ENCODE measurements around the gene APMAP. TPM values are rescaled to one million over a fixed set of nuclear protein-coding genes. Genes with fewer than 3 reads are reported as not detected.
"Not testable (repeated sequence)": the region's sequence is repeated elsewhere in the genome, so short reads cannot be mapped to it uniquely, and the experiment has no call there.

APMAP gene
- total and polyA plus RNA-seq, 9 of the 15 experiments (the other 6 are each of a cell fraction or from before 2014, with no cell fraction given), result 6.7 to 18.2 (median 14.4) TPM

DNA sequence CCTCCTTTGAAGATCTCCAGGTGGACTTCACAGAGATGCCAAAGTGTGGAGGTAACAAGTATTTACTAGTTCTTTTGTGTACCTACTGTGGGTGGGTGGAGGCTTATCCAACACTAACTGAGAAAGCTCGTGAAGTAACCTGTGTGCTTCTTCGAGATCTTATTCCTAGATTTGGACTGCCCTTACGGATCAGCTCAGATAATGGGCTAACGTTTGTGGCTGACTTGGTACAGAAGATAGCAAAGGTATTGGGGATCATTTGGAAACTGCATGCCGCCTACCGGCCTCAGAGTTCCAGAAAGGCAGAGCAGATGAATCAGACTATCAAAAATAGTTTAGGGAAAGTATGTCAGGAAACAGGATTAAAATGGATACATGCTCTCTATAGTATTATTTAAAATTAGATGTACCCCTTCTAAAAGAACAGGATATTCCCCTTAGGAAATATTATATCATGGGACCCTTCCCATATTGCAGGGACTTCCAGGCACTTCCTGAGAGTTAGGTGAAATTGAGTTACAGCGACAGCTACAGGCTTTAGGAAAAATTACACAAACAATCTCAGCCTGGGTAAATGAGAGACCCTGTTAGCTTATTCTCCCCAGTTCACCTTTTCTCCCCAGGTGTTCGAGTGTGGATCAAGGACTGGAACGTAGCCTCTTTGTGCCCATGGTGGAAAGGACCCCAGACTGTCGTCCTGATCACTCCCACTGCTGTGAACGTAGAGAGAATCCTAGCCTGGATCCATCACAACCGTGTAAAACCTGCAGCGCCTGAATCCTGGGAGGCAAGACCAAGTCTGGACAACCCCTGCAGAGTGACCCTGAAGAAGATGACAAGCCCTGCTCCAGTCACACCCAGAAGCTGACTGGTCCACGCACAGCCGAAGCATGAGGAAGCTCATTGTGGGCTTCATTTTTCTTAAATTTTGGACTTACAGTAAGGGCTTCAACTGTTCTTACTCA, 61.5 kb downstream of the APMAP start:
- POLR2A ChIA-PET; H3K4me1 ChIP-seq (replicated peaks in 1 of 2; ENCODE audit: control insufficient read depth in 2 of 2, insufficient read depth in 2 of 2, low read length in 2 of 2); H3K9me1 ChIP-seq (ENCODE audit: control insufficient read depth, insufficient read depth, low read length); CTCF ChIA-PET (ENCODE audit: low intra/inter-chr PET ratio); H2AFZ ChIP-seq (ENCODE audit: low read depth, low read length); in situ Hi-C loops (cut with MboI); H3K9ac ChIP-seq (ENCODE audit: insufficient read depth in 1 of 2, low read depth in 2 of 2, low read length in 2 of 2); H3K36me3 ChIP-seq (ENCODE audit: control insufficient read depth, insufficient read depth, low read length); intact Hi-C loops (cut with micrococcal nuclease); H3K4me3 ChIP-seq; H3K4me2 ChIP-seq (ENCODE audit: insufficient read depth, low read length); BruUV-seq (replicated peaks); ATAC-seq; H3K79me2 ChIP-seq (ENCODE audit: control insufficient read depth, insufficient read depth, low read length); H3K27ac ChIP-seq (ENCODE audit: extremely low read depth, low read depth, low read length); H3K9me3 ChIP-seq (replicated peaks; ENCODE audit: control insufficient read depth, insufficient read depth, low read depth, low read length); H3K27me3 ChIP-seq (ENCODE audit: control insufficient read depth in 2 of 2, insufficient read depth in 2 of 2, low read length in 2 of 2); H4K20me1 ChIP-seq (replicated peaks; ENCODE audit: control insufficient read depth, insufficient read depth, low read length); DNase-seq (ENCODE audit: extremely low read depth in 1 of 4, low spot score in 3 of 4): not testable (repeated sequence)
- TF ChIP-seq, protein P1, sequence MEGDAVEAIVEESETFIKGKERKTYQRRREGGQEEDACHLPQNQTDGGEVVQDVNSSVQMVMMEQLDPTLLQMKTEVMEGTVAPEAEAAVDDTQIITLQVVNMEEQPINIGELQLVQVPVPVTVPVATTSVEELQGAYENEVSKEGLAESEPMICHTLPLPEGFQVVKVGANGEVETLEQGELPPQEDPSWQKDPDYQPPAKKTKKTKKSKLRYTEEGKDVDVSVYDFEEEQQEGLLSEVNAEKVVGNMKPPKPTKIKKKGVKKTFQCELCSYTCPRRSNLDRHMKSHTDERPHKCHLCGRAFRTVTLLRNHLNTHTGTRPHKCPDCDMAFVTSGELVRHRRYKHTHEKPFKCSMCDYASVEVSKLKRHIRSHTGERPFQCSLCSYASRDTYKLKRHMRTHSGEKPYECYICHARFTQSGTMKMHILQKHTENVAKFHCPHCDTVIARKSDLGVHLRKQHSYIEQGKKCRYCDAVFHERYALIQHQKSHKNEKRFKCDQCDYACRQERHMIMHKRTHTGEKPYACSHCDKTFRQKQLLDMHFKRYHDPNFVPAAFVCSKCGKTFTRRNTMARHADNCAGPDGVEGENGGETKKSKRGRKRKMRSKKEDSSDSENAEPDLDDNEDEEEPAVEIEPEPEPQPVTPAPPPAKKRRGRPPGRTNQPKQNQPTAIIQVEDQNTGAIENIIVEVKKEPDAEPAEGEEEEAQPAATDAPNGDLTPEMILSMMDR (IDR thresholded peaks at IDR 0.05 in 2 of 3, conservative IDR thresholded peaks at IDR 0.05 in 1 of 3; ENCODE audit: insufficient read depth in 2 of 3, low read depth in 1 of 3, low read length in 3 of 3), result peak; percentile 9 to 33 (median 32); a peak in 2 of 6 replicates
- peak in 1 of 2 experiments; percentile 27; a peak in 1 of 4 replicates for TF ChIP-seq RAD21 (CRISPR knock-in tag; conservative IDR thresholded peaks at IDR 0.05 in 1 of 2, IDR thresholded peaks at IDR 0.05 in 1 of 2)
- 2% methylated on average over 14 of the region's 15 CpGs for WGBS (ENCODE audit: insufficient coverage, low coverage, missing lambda C conversion rate)
- FAIRE-seq, result peak; percentile 29

Measured in K562 (cell line).